ENCODE results near the gene KANK3.
"Not testable (repeated sequence)": the region's sequence is repeated elsewhere in the genome, so short reads cannot be mapped to it uniquely, and the experiment has no call there.

The KANK3 gene

GRCh38 chr19:8316351-8317125 lies 26.5 kb downstream of the KANK3 start:
- no peak for DNase-seq (ENCODE audit: low read depth)

GRCh38 chr19:8314981-8315640 lies 28.0 kb downstream of the KANK3 start:
- not testable (repeated sequence) for DNase-seq (ENCODE audit: low read depth)

- no peak for DNase-seq (ENCODE audit: low read depth)
Observed at GRCh38 chr19:8311461-8312260, 31.4 kb downstream of the KANK3 start.

GRCh38 chr19:8310342-8311055 lies 32.6 kb downstream of the KANK3 start:
- DNase-seq (ENCODE audit: low read depth) = no peak

GRCh38 chr19:8308891-8309291 lies 34.2 kb downstream of the KANK3 start:
- DNase-seq (ENCODE audit: low read depth) = no peak

- peak; percentile 68 for DNase-seq (ENCODE audit: low read depth)
Observed at GRCh38 chr19:8307965-8308866, 34.8 kb downstream of the KANK3 start, which contains the start of gene CD320. Gene CD320, minus strand, starts transcription at chr19:8308358. Its CDS starts 68 bp downstream, at chr19:8308290.

GRCh38 chr19:8307400-8307964 lies 35.6 kb downstream of the KANK3 start:
- no peak for DNase-seq (ENCODE audit: low read depth)

- DNase-seq (ENCODE audit: low read depth) = no peak
Observed at GRCh38 chr19:8306235-8307054, 36.6 kb downstream of the KANK3 start.

- DNase-seq (ENCODE audit: low read depth) = no peak
Observed at GRCh38 chr19:8305798-8306197, 37.3 kb downstream of the KANK3 start.

- no peak for DNase-seq (ENCODE audit: low read depth)
Observed at GRCh38 chr19:8304841-8305621, 38.0 kb downstream of the KANK3 start.

- DNase-seq (ENCODE audit: low read depth) = no peak
Observed at GRCh38 chr19:8302734-8303133, 40.3 kb downstream of the KANK3 start.

GRCh38 chr19:8302357-8302691 lies 40.7 kb downstream of the KANK3 start:
- no peak for DNase-seq (ENCODE audit: low read depth)

GRCh38 chr19:8291337-8291736 lies 51.7 kb downstream of the KANK3 start:
- DNase-seq (ENCODE audit: low read depth) = not testable (repeated sequence)

GRCh38 chr19:8276508-8276907 lies 66.6 kb downstream of the KANK3 start:
- DNase-seq (ENCODE audit: low read depth) = not testable (repeated sequence)

Data from CMK (cell line).